Gastrocnemius medialis (tissue), 4 donors: ENCODE data around the gene SEC62. TPM values are rescaled to one million over a fixed set of nuclear protein-coding genes. Genes with fewer than 3 reads are reported as not detected.

Experiments used
- ATAC-seq, 2 donors: fragments of 150-250 bp; one replicate each; pipeline ENCODE4 v1.9.1; 2016
- DNase-seq, 2 donors: peaks; one replicate each; pipeline ENCODE4 v3.0.0-alpha.2; 2019
- H3K27ac ChIP-seq, 4 donors: fragments of 200-600 bp; sonication (generic); 1 replicate in 1 of 4; 2 replicates in 3 of 4; pipeline ENCODE4 v1.5.1; 2016 to 2018; ENCODE audit warnings: mild to moderate bottlenecking in 2 of 4, moderate library complexity in 1 of 4
- H3K27me3 ChIP-seq, 3 donors: fragments of 200-600 bp; sonication (generic) in 2 of 3; 1 replicate in 1 of 3; 2 replicates in 2 of 3; pipeline versions ENCODE4 v1.5.1 to v1.6.0; 2016 to 2019; ENCODE audit warnings: mild to moderate bottlenecking in 1 of 3, moderate library complexity in 1 of 3
- H3K36me3 ChIP-seq, 2 donors: fragments of 200-600 bp; sonication (generic) in 1 of 2; one replicate each; pipeline ENCODE4 v1.5.1; 2017 to 2018
- H3K4me1 ChIP-seq, 2 donors: fragments of 200-600 bp; sonication (generic) in 1 of 2; one replicate each; pipeline ENCODE4 v1.5.1; 2016 to 2017; ENCODE audit warnings: mild to moderate bottlenecking in 2 of 2
- H3K4me3 ChIP-seq, 4 donors: fragments of 200-600 bp; sonication (generic) in 3 of 4; 1 replicate in 1 of 4; 2 replicates in 3 of 4; pipeline ENCODE4 v1.5.1; 2016 to 2019; ENCODE audit warnings: mild to moderate bottlenecking in 2 of 4
- H3K9me3 ChIP-seq, 3 donors: fragments of 200-600 bp; sonication (generic) in 2 of 3; 1 replicate in 1 of 3; 2 replicates in 2 of 3; pipeline ENCODE4 v1.5.1; 2016 to 2019
- POLR2A ChIP-seq, 2 donors: fragments of 450-650 bp; IDR thresholded peaks; one replicate each; pipeline ENCODE4 v1.6.1; 2017; ENCODE audit warnings: antibody characterized with exemption in 2 of 2, mild to moderate bottlenecking in 2 of 2, moderate library complexity in 2 of 2
- in situ Hi-C, 4 donors: fragments of 200-750 bp; cut with MboI; loops; one replicate each; pipeline versions ENCODE4 v1.15.0 to v1.8.0; 2017; ENCODE audit warnings: low sequenced_read_pairs in 4 of 4
- intact Hi-C: fragments of 100-400 bp; cut with DNase I; formaldehyde crosslinking; loops from one replicate; pipeline ENCODE4 v1.15.1; 2023; ENCODE audit warnings: low total_unique reads
- total RNA-seq, 4 donors: library from RNA; depleted of rRNA; stranded (reverse); fragments of >200 nt; gene quantifications; one replicate each; pipeline versions ENCODE4 v1.1.0 to v1.2.3, GENCODE V29; 2016
- TF ChIP-seq, protein P1 (sequence below), 5 experiments: fragments of 450-650 bp in 3 of 5; fragments of 200-600 bp in 2 of 5; sonication (generic) in 2 of 5; IDR thresholded peaks in 4 of 5; conservative IDR thresholded peaks in 1 of 5; 1 replicate in 4 of 5; 2 replicates in 1 of 5; pipeline ENCODE4 v1.5.1; 2016 to 2019; ENCODE audit warnings: antibody characterized with exemption in 5 of 5, mild to moderate bottlenecking in 3 of 5, moderate library complexity in 3 of 5

The SEC62 gene
- total RNA-seq, 4 donors from 2014 or later = 22.6 to 42.8 (median 30.4) TPM

DNA sequence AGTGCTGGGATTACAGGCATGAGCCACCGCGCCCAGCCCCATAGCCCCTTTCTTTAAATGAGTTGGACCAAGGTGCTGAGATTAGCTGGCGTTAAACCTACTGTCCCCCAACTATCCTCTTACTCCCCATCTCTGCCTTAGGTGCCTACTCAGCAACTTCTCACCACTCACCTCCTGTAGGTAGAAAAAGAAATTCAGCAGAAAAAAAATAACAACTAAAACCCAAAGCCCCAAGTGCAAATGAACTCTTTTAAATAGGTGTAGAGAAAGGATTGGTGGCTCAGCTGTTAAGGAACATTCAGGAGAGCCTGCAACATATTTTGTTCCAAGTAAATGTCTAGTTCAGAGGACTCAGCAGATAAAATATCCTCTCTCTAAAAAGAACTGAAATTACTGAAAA is 35.8 kb upstream of the SEC62 start:
- Histone ChIP-seq H3K27me3 (no peaks in the 10 kb centered on the region), H3K36me3 (no peaks in the 10 kb centered on the region), H3K4me3 (no peak overlapping the region), H3K9me3 (no peaks in the 10 kb centered on the region), H3K4me1 (no peaks in the 10 kb centered on the region), H3K27ac (no peak overlapping the region)
- DNase-seq = no peak
- intact Hi-C loops = no loop called here
- TF ChIP-seq, protein P1, sequence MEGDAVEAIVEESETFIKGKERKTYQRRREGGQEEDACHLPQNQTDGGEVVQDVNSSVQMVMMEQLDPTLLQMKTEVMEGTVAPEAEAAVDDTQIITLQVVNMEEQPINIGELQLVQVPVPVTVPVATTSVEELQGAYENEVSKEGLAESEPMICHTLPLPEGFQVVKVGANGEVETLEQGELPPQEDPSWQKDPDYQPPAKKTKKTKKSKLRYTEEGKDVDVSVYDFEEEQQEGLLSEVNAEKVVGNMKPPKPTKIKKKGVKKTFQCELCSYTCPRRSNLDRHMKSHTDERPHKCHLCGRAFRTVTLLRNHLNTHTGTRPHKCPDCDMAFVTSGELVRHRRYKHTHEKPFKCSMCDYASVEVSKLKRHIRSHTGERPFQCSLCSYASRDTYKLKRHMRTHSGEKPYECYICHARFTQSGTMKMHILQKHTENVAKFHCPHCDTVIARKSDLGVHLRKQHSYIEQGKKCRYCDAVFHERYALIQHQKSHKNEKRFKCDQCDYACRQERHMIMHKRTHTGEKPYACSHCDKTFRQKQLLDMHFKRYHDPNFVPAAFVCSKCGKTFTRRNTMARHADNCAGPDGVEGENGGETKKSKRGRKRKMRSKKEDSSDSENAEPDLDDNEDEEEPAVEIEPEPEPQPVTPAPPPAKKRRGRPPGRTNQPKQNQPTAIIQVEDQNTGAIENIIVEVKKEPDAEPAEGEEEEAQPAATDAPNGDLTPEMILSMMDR (IDR thresholded peaks at IDR 0.05 in 4 of 5, conservative IDR thresholded peaks at IDR 0.05 in 1 of 5) = no peak
- TF ChIP-seq POLR2A (IDR thresholded peaks at IDR 0.05) = no peak
- ATAC-seq = no peak
- in situ Hi-C loops = no loop called here

DNA sequence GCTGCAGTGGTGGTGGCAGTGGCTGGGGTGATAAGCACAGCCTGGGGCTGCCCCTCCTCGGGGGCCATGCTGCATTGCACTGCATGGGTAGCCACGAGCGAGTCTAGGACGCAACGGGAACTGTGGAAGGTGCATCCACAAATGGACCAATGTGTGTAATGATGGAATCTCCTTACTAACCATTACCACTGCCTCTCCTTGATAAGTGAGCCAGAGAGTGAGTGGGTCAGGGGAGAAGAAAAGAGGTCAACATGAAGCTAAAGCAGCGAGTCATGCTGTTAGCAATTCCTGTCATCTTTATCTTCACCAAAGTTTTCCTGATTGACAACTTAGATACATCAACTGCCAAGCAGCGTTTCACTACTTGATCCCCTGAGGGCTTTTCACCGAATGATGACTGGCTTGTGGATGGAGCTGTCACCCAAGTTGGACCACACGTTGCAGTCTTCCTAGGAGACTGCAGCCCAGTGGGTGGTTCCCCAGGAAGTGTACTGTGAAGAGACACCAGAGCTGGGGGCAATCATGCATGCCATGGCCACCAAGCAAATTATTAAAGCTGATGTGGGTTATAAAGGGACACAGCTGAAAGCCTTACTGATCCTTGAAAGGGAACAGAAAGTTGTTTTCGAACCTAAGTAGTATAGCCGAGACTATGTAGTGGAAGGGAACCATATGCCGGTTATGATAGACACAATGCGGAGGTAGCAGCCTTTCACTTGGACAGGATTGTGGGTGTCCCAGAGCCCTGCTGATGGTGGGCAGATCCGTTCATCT is 34.7 kb upstream of the SEC62 start:
- no peaks in the 10 kb centered on the region for H3K36me3 ChIP-seq

DNA sequence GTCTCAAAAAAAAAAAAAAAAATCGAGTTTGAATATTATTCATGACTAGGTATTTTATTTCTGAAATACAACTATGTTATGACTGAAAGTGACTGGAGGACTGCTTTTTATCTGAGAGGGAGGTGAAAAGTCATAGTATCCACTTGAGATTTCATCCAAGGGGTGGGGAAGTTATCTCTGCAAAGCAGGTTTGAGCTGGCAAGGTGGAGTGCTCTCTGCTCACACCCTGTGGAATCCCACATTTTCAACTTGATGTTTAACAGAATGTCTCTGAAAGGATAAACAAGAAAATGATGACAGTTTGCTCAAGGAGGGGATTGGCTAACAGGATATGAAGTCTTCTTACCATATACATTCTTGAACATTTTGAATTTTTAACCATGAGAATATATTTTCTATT is 27.3 kb upstream of the SEC62 start:
- intact Hi-C loops (no loop called here), in situ Hi-C loops (no loop called here)
- Histone ChIP-seq H3K36me3 (no peaks in the 10 kb centered on the region), H3K4me1 (no peaks in the 10 kb centered on the region), H3K27me3 (peaks cover 0 to 3% (median 0%) of the 10 kb centered on the region in 3 donors), H3K4me3 (no peak overlapping the region), H3K27ac (no peak overlapping the region), H3K9me3 (no peaks in the 10 kb centered on the region)
- TF ChIP-seq, protein P1 (IDR thresholded peaks at IDR 0.05 in 4 of 5, conservative IDR thresholded peaks at IDR 0.05 in 1 of 5) = no peak
- no peak for TF ChIP-seq POLR2A (IDR thresholded peaks at IDR 0.05)
- no peak for DNase-seq
- no peak for ATAC-seq

More for the DNA sequence above, 34.7 kb upstream of the SEC62 start:
- Histone ChIP-seq H3K4me3 (no peak overlapping the region), H3K27me3 (no peaks in the 10 kb centered on the region), H3K9me3 (no peaks in the 10 kb centered on the region), H3K27ac (no peak overlapping the region), H3K4me1 (no peaks in the 10 kb centered on the region)
- DNase-seq = no peak
- no peak for TF ChIP-seq POLR2A (IDR thresholded peaks at IDR 0.05)
- TF ChIP-seq, protein P1 (IDR thresholded peaks at IDR 0.05 in 4 of 5, conservative IDR thresholded peaks at IDR 0.05 in 1 of 5) = no peak
- in situ Hi-C loops (no loop called here), intact Hi-C loops (no loop called here)
- ATAC-seq = no peak

DNA sequence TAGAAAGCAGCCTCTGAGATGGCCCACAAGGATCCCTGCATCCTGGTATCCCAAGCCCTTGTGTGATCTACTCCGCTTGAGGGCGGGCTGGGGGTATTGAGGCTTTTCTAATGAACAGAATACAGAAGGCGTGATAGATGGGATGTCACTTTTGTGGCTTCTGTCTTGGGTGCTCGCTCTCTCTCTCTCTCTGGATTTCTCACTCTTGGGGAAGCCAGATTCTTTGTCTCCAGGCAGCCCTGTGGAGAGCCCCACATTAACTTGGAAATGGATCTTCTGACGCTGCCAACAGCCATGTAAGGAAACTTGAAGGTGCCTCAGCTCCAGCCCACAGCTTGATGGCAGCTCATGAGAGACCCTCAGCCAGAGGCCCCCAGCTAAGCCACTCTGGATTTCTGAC is 26.9 kb upstream of the SEC62 start:
- Histone ChIP-seq H3K27ac (no peak overlapping the region), H3K4me3 (no peak overlapping the region), H3K9me3 (no peaks in the 10 kb centered on the region), H3K36me3 (no peaks in the 10 kb centered on the region), H3K4me1 (no peaks in the 10 kb centered on the region), H3K27me3 (peaks cover 0 to 3% (median 0%) of the 10 kb centered on the region in 3 donors)
- intact Hi-C loops (no loop called here), in situ Hi-C loops (no loop called here)
- ATAC-seq = no peak
- DNase-seq = no peak
- no peak for TF ChIP-seq POLR2A (IDR thresholded peaks at IDR 0.05)
- TF ChIP-seq, protein P1 (IDR thresholded peaks at IDR 0.05 in 4 of 5, conservative IDR thresholded peaks at IDR 0.05 in 1 of 5) = no peak
